Type B pancreatic cell (in vitro differentiated cells): ENCODE results near the gene NOP58. TPM values are rescaled to one million over a fixed set of nuclear protein-coding genes. Genes with fewer than 3 reads are reported as not detected.

Source experiments
- DNase-seq: peaks from one replicate; pipeline ENCODE4 v3.0.0; 2021; ENCODE audit warnings: mixed read lengths; ENCODE audit not compliant: unreplicated experiment; ENCODE audit errors: extremely low spot score
- H3K27ac Mint-ChIP-seq: 2 replicates; pipeline ENCODE4 v1.8.0; 2021; ENCODE audit warnings: mild to moderate bottlenecking, mixed read lengths
- H3K27me3 Mint-ChIP-seq: 2 replicates; pipeline ENCODE4 v1.8.0; 2021; ENCODE audit warnings: mixed read lengths
- H3K36me3 Mint-ChIP-seq: 2 replicates; pipeline ENCODE4 v1.8.0; 2021; ENCODE audit warnings: mixed read lengths
- H3K4me1 Mint-ChIP-seq: one replicate; pipeline ENCODE4 v1.8.0; 2021; ENCODE audit warnings: mixed read lengths; ENCODE audit not compliant: unreplicated experiment
- H3K4me3 Mint-ChIP-seq: 2 replicates; pipeline ENCODE4 v1.8.0; 2021; ENCODE audit warnings: mild to moderate bottlenecking, mixed read lengths
- H3K9me3 Mint-ChIP-seq: 2 replicates; pipeline ENCODE4 v1.8.0; 2021; ENCODE audit warnings: mixed read lengths
- CTCF ChIP-seq: fragments of 200-600 bp; sonication (generic); conservative IDR thresholded peaks from 2 replicates; pipeline ENCODE4 v1.5.0; 2021; ENCODE audit warnings: antibody characterized with exemption, mild to moderate bottlenecking
- total RNA-seq: library from RNA; stranded (reverse); gene quantifications from 2 replicates; pipeline ENCODE4 v1.2.1, GENCODE V29; 2021; ENCODE audit warnings: low replicate concordance

The NOP58 gene
- total RNA-seq, 1 donor from 2014 or later: 79.4 TPM

DNA sequence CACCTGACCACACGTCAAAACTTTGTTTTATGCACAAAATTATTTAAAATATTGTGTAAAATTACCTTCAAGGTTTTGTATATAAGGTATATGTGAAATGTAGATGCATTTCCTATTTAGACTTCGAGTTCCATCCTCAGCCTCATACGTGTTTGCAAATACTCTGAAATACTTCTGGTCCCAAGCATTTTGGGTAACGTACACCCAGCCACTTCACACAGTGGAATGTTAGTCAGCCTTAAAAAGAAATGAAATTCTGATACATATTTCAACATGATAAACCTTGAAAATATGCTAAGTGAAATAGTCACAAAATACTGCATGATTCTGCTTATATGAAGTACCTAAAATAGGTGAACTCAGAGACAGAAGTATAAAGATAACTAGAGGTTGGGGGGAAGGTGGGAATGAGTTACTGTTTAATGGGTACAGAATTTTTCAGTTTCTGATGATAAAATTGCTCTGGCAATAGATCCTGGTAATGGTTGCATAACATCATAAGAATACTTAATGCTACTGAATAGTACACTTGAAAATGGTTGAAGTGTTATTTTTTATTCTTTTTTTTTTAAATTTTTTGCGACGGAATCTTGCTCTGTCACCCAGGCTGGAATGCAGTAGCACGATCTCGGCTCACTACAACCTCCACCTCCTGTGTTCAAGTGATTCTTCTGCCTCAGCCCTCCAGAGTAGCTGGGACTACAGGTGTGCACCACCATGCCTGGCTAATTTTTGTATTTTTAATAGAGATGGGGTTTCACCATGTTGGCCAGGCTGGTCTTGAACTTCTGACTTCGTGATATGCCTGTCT, 24.0 kb downstream of the NOP58 start:
- no peaks in the 10 kb centered on the region for H3K4me1 Mint-ChIP-seq
- H3K36me3 Mint-ChIP-seq: peaks cover 27% of the 10 kb centered on the region
- no peak overlapping the region for H3K4me3 Mint-ChIP-seq
- H3K27me3 Mint-ChIP-seq: no peaks in the 10 kb centered on the region
- no peak for TF ChIP-seq CTCF
- no peaks in the 10 kb centered on the region for H3K9me3 Mint-ChIP-seq
- H3K27ac Mint-ChIP-seq: no peak overlapping the region
- DNase-seq: no peak

DNA sequence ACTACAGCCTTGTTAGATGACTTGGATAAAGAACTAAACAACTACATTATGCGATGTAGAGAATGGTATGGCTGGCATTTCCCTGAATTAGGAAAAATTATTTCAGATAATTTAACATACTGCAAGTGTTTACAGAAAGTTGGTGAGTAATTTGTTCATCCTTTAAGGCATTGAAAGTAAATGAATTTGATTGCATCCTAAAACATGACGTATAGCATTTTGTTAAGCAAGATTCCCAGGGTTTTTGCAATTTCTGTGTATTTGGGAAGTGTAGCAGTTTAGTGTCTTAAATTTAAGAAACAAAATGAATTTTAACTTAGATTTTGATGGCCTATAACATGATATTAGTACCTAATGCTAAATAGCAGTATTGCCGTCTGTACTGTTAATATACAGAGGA, 24.8 kb downstream of the NOP58 start:
- no peak for DNase-seq
- TF ChIP-seq CTCF: no peak
- no peak overlapping the region for H3K27ac Mint-ChIP-seq
- peaks cover 23% of the 10 kb centered on the region for H3K36me3 Mint-ChIP-seq
- no peaks in the 10 kb centered on the region for H3K4me1 Mint-ChIP-seq
- H3K27me3 Mint-ChIP-seq: no peaks in the 10 kb centered on the region
- no peak overlapping the region for H3K4me3 Mint-ChIP-seq
- no peaks in the 10 kb centered on the region for H3K9me3 Mint-ChIP-seq

GRCh38 chr2:202290970-202291369, 25.4 kb downstream of the NOP58 start:
- Mint-ChIP-seq H3K4me3 (no peak overlapping the region), H3K27me3 (no peaks in the 10 kb centered on the region), H3K27ac (no peak overlapping the region), H3K36me3 (peaks cover 28% of the 10 kb centered on the region), H3K4me1 (no peaks in the 10 kb centered on the region), H3K9me3 (no peaks in the 10 kb centered on the region)
- DNase-seq: no peak
- no peak for TF ChIP-seq CTCF

GRCh38 chr2:202299712-202300111, 34.1 kb downstream of the NOP58 start:
- no peak for DNase-seq
- Mint-ChIP-seq H3K4me1 (no peaks in the 10 kb centered on the region), H3K36me3 (peaks cover 54% of the 10 kb centered on the region), H3K27ac (no peak overlapping the region), H3K4me3 (no peak overlapping the region), H3K27me3 (no peaks in the 10 kb centered on the region), H3K9me3 (no peaks in the 10 kb centered on the region)
- no peak for TF ChIP-seq CTCF

DNA sequence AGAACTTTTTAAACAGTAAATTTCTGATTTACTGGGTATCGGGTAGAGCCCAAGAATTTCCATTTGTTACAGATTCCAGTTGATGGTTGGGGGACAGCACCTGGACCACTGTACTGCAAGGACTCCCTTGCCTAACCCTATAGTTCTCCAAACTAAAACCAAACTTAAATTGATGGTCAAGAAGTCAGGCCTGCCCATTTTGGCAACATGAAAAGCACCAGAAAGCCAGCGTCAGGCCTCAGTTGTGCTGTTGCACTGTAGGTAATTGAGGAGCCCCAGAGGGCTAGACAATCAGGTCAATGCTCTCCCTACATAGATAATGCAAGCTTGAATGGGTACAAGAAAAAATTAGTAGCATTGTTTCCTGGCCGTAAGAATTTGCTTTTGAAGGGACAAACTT, 40.5 kb downstream of the NOP58 start:
- H3K36me3 Mint-ChIP-seq: peaks cover 38% of the 10 kb centered on the region

More for the DNA sequence above, 40.5 kb downstream of the NOP58 start:
- Mint-ChIP-seq H3K4me1 (no peaks in the 10 kb centered on the region), H3K27me3 (no peaks in the 10 kb centered on the region), H3K9me3 (no peaks in the 10 kb centered on the region), H3K27ac (no peak overlapping the region), H3K4me3 (no peak overlapping the region)
- TF ChIP-seq CTCF: no peak
- DNase-seq: no peak
